Glutamatergic neuron (in vitro differentiated cells): ENCODE data around the gene XRCC4. TPM values are rescaled to one million over a fixed set of nuclear protein-coding genes. Genes with fewer than 3 reads are reported as not detected.

Experiments used
- DNase-seq: peaks from one replicate; pipeline ENCODE4 v3.0.0; 2022
- H3K27ac Mint-ChIP-seq: one replicate; pipeline ENCODE4 v1.8.0; 2020; ENCODE audit warnings: mild to moderate bottlenecking, mixed read lengths, inconsistent platforms; ENCODE audit not compliant: unreplicated experiment
- H3K27me3 Mint-ChIP-seq: one replicate; pipeline ENCODE4 v1.8.0; 2020; ENCODE audit warnings: mild to moderate bottlenecking, moderate library complexity, mixed read lengths, inconsistent platforms; ENCODE audit not compliant: unreplicated experiment
- H3K36me3 Mint-ChIP-seq: one replicate; pipeline ENCODE4 v1.8.0; 2020; ENCODE audit warnings: mild to moderate bottlenecking, mixed read lengths, inconsistent platforms; ENCODE audit not compliant: unreplicated experiment
- H3K4me1 Mint-ChIP-seq: one replicate; pipeline ENCODE4 v1.8.0; 2020; ENCODE audit warnings: mild to moderate bottlenecking, low read depth, mixed read lengths, inconsistent platforms; ENCODE audit not compliant: unreplicated experiment
- H3K4me3 Mint-ChIP-seq: one replicate; pipeline ENCODE4 v1.8.0; 2020; ENCODE audit warnings: mild to moderate bottlenecking, mixed read lengths, inconsistent platforms; ENCODE audit not compliant: unreplicated experiment
- H3K9me3 Mint-ChIP-seq: one replicate; pipeline ENCODE4 v1.8.0; 2020; ENCODE audit warnings: mild to moderate bottlenecking, moderate library complexity, mixed read lengths, inconsistent platforms; ENCODE audit not compliant: unreplicated experiment
- CTCF ChIP-seq: fragments of 200-600 bp; sonication (generic); IDR thresholded peaks from one replicate; pipeline ENCODE4 v1.5.0; 2021; ENCODE audit not compliant: partially characterized antibody, unreplicated experiment
- total RNA-seq: library from RNA; stranded (reverse); fragmentation: NEBNext Ultra II Directional; extraction: Animal tissue kit (Norgen Biotek cat#: 25700); gene quantifications from one replicate; pipeline ENCODE4 v1.2.1, GENCODE V29; 2021; ENCODE audit not compliant: unreplicated experiment

XRCC4 gene
- total RNA-seq, 1 donor from 2014 or later = 5.9 TPM

DNA sequence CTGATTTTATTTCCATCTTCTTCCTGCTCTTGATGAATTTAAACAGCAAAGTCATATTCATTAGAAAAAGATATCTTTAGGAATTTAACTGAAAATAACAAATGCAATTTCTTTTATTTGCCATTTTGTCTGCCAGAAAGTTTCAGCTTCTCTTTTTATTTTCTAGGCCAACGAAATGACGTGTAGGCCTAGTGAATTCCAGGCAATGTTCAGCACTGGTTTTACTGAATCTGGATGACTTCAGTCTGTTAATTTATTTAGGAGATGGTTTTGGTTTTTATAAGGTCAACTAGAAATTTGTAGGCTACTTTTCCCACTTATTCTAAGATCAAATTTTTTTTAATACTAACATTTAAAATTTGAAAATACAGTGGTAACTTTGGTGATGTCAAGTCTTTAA is 265.1 kb downstream of the XRCC4 start:
- no peaks in the 10 kb centered on the region for H3K9me3 Mint-ChIP-seq
- no peaks in the 10 kb centered on the region for H3K27me3 Mint-ChIP-seq
- DNase-seq = no peak
- peaks cover 5% of the 10 kb centered on the region for H3K36me3 Mint-ChIP-seq
- no peak overlapping the region for H3K4me3 Mint-ChIP-seq
- no peak for TF ChIP-seq CTCF
- peaks cover 2% of the 10 kb centered on the region for H3K4me1 Mint-ChIP-seq
- H3K27ac Mint-ChIP-seq = no peak overlapping the region

DNA sequence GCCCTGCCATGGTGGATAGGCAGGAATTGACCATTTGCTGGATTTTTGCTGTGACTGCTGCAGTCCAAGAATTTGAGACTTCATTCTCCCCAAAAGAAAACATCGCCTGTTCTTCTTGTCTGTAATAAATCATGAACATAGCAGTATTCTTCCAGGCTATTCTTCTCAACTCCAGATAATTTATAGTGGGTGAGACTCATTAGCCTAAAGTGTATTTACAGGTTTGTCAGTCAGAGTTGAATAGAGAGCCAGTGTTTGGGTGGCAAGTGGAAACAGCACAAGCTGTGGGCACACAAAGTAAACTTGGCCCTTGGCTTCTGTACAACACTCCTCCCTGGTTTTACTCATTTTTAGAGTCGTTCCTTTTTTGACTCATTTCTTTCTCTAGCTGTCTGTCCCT is 266.0 kb downstream of the XRCC4 start:
- DNase-seq = no peak
- peaks cover 11% of the 10 kb centered on the region for H3K36me3 Mint-ChIP-seq
- H3K27me3 Mint-ChIP-seq = no peaks in the 10 kb centered on the region
- peaks cover 2% of the 10 kb centered on the region for H3K4me1 Mint-ChIP-seq
- H3K27ac Mint-ChIP-seq = no peak overlapping the region
- H3K4me3 Mint-ChIP-seq = no peak overlapping the region
- no peaks in the 10 kb centered on the region for H3K9me3 Mint-ChIP-seq
- no peak for TF ChIP-seq CTCF

- Mint-ChIP-seq H3K4me3 (no peak overlapping the region), H3K9me3 (peaks cover 5% of the 10 kb centered on the region), H3K4me1 (no peaks in the 10 kb centered on the region), H3K36me3 (peaks cover 23% of the 10 kb centered on the region), H3K27ac (no peak overlapping the region), H3K27me3 (no peaks in the 10 kb centered on the region)
- no peak for TF ChIP-seq CTCF
- DNase-seq = no peak
Measured at GRCh38 chr5:83345423-83345822, 268.1 kb downstream of the XRCC4 start.

- no peak for DNase-seq
- Mint-ChIP-seq H3K36me3 (peaks cover 23% of the 10 kb centered on the region), H3K27me3 (peaks cover 1% of the 10 kb centered on the region), H3K27ac (no peak overlapping the region), H3K4me1 (no peaks in the 10 kb centered on the region), H3K9me3 (peaks cover 5% of the 10 kb centered on the region), H3K4me3 (no peak overlapping the region)
- TF ChIP-seq CTCF = no peak
Measured at GRCh38 chr5:83348281-83348780, 271.0 kb downstream of the XRCC4 start.

DNA sequence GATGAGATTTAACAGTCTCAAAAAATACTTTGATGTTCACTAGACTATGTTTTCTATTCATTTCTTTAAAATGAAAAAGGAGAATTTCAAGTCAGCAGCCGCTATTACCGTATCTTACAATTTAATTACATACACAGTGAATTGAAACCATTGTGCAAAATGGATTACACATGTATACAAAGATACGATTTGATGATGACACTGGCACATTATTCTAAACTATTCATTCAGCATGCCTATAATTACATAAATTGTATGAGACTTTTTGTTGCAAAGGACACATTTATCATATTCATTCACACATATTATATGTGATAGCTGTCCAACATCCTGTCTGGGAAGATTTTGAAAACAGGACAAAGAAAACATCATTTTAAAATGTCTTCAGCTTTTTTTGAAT is 275.9 kb downstream of the XRCC4 start:
- H3K9me3 Mint-ChIP-seq = peaks cover 5% of the 10 kb centered on the region

More for the DNA sequence above, 275.9 kb downstream of the XRCC4 start:
- Mint-ChIP-seq H3K27me3 (peaks cover 1% of the 10 kb centered on the region), H3K36me3 (peaks cover 12% of the 10 kb centered on the region), H3K4me3 (no peak overlapping the region), H3K4me1 (peaks cover 13% of the 10 kb centered on the region), H3K27ac (no peak overlapping the region)
- TF ChIP-seq CTCF = no peak
- no peak for DNase-seq
